PC-9 (cell line): Measurements from ENCODE around the gene RNF152. TPM values are rescaled to one million over a fixed set of nuclear protein-coding genes. Genes with fewer than 3 reads are reported as not detected.

Experiments used
- BruUV-seq: library from RNA; stranded (reverse); fragments of 400-500 nt; replicated peaks from 2 replicates; lab custom pipeline; 2021; lab: Mats Ljungman, UMichigan
- CTCF ChIA-PET: fragments of 300-600 bp; sonication (Branson Sonifier 250); formaldehyde crosslinking; loops from one replicate; lab custom pipeline; 2022; ENCODE audit warnings: antibody characterized with exemption; lab: Charles Lee
- POLR2A ChIA-PET: fragments of 300-600 bp; sonication (Branson Sonifier 250); formaldehyde crosslinking; loops from one replicate; lab custom pipeline; 2022; ENCODE audit warnings: antibody characterized with exemption; ENCODE audit not compliant: unreplicated experiment; lab: Charles Lee
- DNase-seq, 2 experiments: peaks; one replicate each; pipeline versions ENCODE4 v3.0.0 to v3.0.0-alpha.2; 2015 to 2022; ENCODE audit warnings: mixed read lengths in 1 of 2
- H2AFZ ChIP-seq: fragments of 200-600 bp; sonication (generic); 2 replicates; pipeline ENCODE4 v1.8.1; 2017; ENCODE audit warnings: antibody characterized with exemption
- H3F3A ChIP-seq: fragments of 200-600 bp; sonication (generic); 2 replicates; pipeline ENCODE4 v1.8.1; 2017; ENCODE audit warnings: antibody characterized with exemption, mild to moderate bottlenecking, low read depth; ENCODE audit not compliant: insufficient read depth
- H3K27ac ChIP-seq: fragments of 200-600 bp; sonication (generic); 2 replicates; pipeline ENCODE4 v1.6.1; 2016; ENCODE audit warnings: mixed run types
- H3K27me3 ChIP-seq: fragments of 200-600 bp; sonication (generic); 2 replicates; pipeline ENCODE4 v1.6.1; 2016; ENCODE audit warnings: low read depth, mixed run types; ENCODE audit not compliant: insufficient read depth
- H3K36me3 ChIP-seq: fragments of 200-600 bp; sonication (generic); 2 replicates; pipeline ENCODE4 v1.6.1; 2016; ENCODE audit warnings: low read depth, mixed run types
- H3K4me1 ChIP-seq: fragments of 200-600 bp; sonication (generic); replicated peaks from 2 replicates; pipeline ENCODE4 v1.6.1; 2016; ENCODE audit warnings: mixed run types; ENCODE audit not compliant: insufficient read depth
- H3K4me2 ChIP-seq: fragments of 200-600 bp; sonication (generic); 2 replicates; pipeline ENCODE4 v1.6.1; 2017; ENCODE audit warnings: mixed run types
- H3K4me3 ChIP-seq: fragments of 200-600 bp; sonication (generic); 2 replicates; pipeline ENCODE4 v1.6.1; 2016; ENCODE audit warnings: mixed run types
- H3K79me2 ChIP-seq: fragments of 200-600 bp; sonication (generic); 2 replicates; pipeline ENCODE4 v1.6.1; 2017; ENCODE audit warnings: low read depth, mixed run types
- H3K9me2 ChIP-seq: fragments of 200-600 bp; sonication (generic); 2 replicates; pipeline ENCODE4 v1.8.1; 2017; ENCODE audit warnings: mild to moderate bottlenecking; ENCODE audit not compliant: insufficient read depth
- H3K9me3 ChIP-seq: fragments of 200-600 bp; sonication (generic); 2 replicates; pipeline ENCODE4 v1.8.1; 2016; ENCODE audit warnings: low read depth; ENCODE audit not compliant: insufficient read depth
- H4K20me1 ChIP-seq: fragments of 200-600 bp; sonication (generic); 2 replicates; pipeline ENCODE4 v1.8.1; 2017; ENCODE audit not compliant: insufficient read depth
- EZH2 ChIP-seq: fragments of 200-600 bp; sonication (generic); IDR thresholded peaks from 2 replicates; pipeline ENCODE4 v1.8.0; 2017; ENCODE audit warnings: antibody characterized with exemption, low read depth
- intact Hi-C: fragments of 100-400 bp; cut with micrococcal nuclease; formaldehyde crosslinking; loops from one replicate; pipeline ENCODE4 v1.10.0; 2022; ENCODE audit not compliant: unreplicated experiment
- total RNA-seq: library from RNA; stranded (reverse); gene quantifications from 2 replicates; pipeline ENCODE4 v1.2.3, GENCODE V29; 2021
- TF ChIP-seq, protein P1 (sequence below): fragments of 200-600 bp; sonication (generic); conservative IDR thresholded peaks from 2 replicates; pipeline ENCODE4 v1.6.1; 2017; ENCODE audit warnings: mixed run types, antibody characterized with exemption, mild to moderate bottlenecking, moderate library complexity

Gene RNF152
- total RNA-seq, 1 experiment from 2014 or later, result not detected

DNA sequence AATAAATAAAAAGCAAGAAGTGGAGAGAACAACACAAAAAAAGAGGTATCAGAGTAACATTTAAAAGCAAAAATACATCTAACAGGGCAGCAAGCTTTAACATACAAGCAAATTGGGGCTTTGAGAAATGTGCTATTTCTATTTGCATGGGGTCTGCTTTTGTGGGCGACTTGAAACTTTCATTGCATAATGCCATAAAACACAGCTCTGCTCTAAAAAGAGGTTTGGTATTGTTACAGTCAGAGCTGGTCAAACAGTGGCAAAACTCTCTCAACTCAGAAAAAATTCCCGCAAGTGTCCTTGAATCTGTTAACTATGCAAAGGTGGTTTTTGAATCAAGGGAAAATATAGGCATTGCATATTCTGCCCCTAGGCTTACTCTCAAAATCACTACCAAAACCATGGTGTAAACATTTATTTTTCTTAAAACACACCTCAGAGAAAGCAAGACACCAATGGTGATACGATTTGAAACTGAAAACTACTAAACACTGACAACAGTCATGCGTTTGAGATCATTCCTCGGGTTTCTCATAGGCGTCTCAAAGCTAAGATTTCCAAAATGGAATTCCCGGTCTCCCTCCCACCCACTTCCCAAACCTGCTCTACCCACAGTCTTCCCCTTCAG, 45.5 kb downstream of the RNF152 start:
- CTCF ChIA-PET, result no interaction called here
- Histone ChIP-seq H2AFZ (no peak overlapping the region), H3K9me3 (no peaks in the 10 kb centered on the region), H3K27ac (no peak overlapping the region), H3K36me3 (no peaks in the 10 kb centered on the region), H3K4me3 (no peak overlapping the region), H3K27me3 (no peaks in the 10 kb centered on the region), H3K4me1 (no peaks in the 10 kb centered on the region), H3F3A (no peaks in the 10 kb centered on the region), H4K20me1 (no peaks in the 10 kb centered on the region), H3K9me2 (no peaks in the 10 kb centered on the region), H3K79me2 (no peaks in the 10 kb centered on the region), H3K4me2 (no peak overlapping the region)
- no peak for DNase-seq
- BruUV-seq, result no TSS peak
- intact Hi-C loops, result no loop called here
- POLR2A ChIA-PET, result no interaction called here
- TF ChIP-seq EZH2, result no peak
- TF ChIP-seq, protein P1, sequence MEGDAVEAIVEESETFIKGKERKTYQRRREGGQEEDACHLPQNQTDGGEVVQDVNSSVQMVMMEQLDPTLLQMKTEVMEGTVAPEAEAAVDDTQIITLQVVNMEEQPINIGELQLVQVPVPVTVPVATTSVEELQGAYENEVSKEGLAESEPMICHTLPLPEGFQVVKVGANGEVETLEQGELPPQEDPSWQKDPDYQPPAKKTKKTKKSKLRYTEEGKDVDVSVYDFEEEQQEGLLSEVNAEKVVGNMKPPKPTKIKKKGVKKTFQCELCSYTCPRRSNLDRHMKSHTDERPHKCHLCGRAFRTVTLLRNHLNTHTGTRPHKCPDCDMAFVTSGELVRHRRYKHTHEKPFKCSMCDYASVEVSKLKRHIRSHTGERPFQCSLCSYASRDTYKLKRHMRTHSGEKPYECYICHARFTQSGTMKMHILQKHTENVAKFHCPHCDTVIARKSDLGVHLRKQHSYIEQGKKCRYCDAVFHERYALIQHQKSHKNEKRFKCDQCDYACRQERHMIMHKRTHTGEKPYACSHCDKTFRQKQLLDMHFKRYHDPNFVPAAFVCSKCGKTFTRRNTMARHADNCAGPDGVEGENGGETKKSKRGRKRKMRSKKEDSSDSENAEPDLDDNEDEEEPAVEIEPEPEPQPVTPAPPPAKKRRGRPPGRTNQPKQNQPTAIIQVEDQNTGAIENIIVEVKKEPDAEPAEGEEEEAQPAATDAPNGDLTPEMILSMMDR, result no peak

DNA sequence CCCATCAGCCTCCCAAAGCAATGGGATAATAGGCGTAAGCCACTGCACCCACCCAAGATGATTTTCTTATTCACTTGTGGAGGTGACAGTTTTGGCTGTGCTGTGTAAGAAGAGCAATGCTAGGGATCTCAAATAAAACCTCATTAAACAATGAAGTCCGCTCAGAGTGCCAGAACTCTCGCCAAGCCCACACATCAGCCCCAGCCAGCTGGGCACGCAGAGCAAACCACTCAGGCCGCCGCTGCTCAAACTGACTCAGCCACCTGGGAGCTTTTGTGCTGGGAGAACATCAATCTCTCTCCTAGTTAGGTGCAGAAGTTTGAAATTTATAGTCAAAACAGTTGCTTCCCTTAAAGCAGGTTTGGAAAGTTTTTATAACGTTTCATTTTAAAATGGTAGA, 47.6 kb downstream of the RNF152 start:
- Histone ChIP-seq H3K27me3 (no peaks in the 10 kb centered on the region), H3K9me3 (no peaks in the 10 kb centered on the region), H3K4me3 (no peak overlapping the region), H3K4me2 (no peak overlapping the region), H3K9me2 (no peaks in the 10 kb centered on the region), H3K79me2 (no peaks in the 10 kb centered on the region), H3K36me3 (no peaks in the 10 kb centered on the region), H4K20me1 (no peaks in the 10 kb centered on the region), H3F3A (no peaks in the 10 kb centered on the region), H3K27ac (no peak overlapping the region), H3K4me1 (no peaks in the 10 kb centered on the region), H2AFZ (no peak overlapping the region)
- ChIA-PET POLR2A (no interaction called here), CTCF (no interaction called here)
- intact Hi-C loops, result no loop called here
- BruUV-seq, result no TSS peak
- TF ChIP-seq, protein P1, result no peak
- TF ChIP-seq EZH2, result no peak
- DNase-seq, result no peak

DNA sequence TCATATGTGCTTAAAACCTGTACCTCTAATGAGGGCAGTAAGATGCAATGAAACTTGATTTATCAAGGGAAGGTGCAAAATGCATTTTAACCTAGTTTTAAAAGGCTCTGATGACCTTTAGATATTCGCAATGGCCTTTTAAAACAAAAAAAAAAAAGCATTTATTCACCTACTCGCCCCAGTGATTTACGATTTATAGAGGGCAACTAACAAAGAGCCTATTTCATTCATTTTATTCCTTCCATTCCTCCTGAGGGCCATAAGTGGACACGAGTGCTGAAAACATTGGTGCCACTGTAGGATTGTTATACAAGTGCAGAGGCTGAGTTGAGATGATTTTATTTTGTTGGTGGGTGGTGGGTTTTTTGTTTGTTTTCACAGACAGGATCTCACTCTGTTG, 48.1 kb downstream of the RNF152 start:
- Histone ChIP-seq H4K20me1 (no peaks in the 10 kb centered on the region), H3K79me2 (no peaks in the 10 kb centered on the region), H3F3A (no peaks in the 10 kb centered on the region), H3K4me2 (no peak overlapping the region), H3K27ac (no peak overlapping the region), H3K27me3 (no peaks in the 10 kb centered on the region), H3K36me3 (no peaks in the 10 kb centered on the region), H3K9me3 (no peaks in the 10 kb centered on the region), H3K9me2 (no peaks in the 10 kb centered on the region), H2AFZ (no peak overlapping the region), H3K4me3 (no peak overlapping the region), H3K4me1 (no peaks in the 10 kb centered on the region)
- ChIA-PET POLR2A (no interaction called here), CTCF (no interaction called here)
- no peak for DNase-seq
- intact Hi-C loops, result no loop called here
- TF ChIP-seq EZH2, result no peak
- TF ChIP-seq, protein P1, result no peak
- no TSS peak for BruUV-seq
